NCI-H460 (cell line): ENCODE results near the gene UHRF2. TPM values are rescaled to one million over a fixed set of nuclear protein-coding genes. Genes with fewer than 3 reads are reported as not detected.
"Not testable (repeated sequence)": the region's sequence is repeated elsewhere in the genome, so short reads cannot be mapped to it uniquely, and the experiment has no call there.

Source experiments
- DNase-seq: peaks from one replicate; pipeline ENCODE4 v3.0.0-alpha.2; 2016; ENCODE audit warnings: low read depth; ENCODE audit errors: extremely low read depth
- total RNA-seq: library from RNA; depleted of rRNA; stranded (reverse); fragments of >200 nt; shearing (Covaris generic); gene quantifications from 2 replicates; pipeline ENCODE4 v1.2.3, GENCODE V29; 2014

UHRF2 gene
- total RNA-seq, 1 experiment from 2014 or later = 45.8 TPM

GRCh38 chr9:6484210-6484609, 71.2 kb downstream of the UHRF2 start:
- DNase-seq = no peak

- no peak for DNase-seq
These were observed 75.4 kb downstream of the UHRF2 start for GRCh38 chr9:6488395-6488794.

- DNase-seq = no peak
These were observed 76.1 kb downstream of the UHRF2 start for GRCh38 chr9:6489099-6489498.

- no peak for DNase-seq
These were observed 77.9 kb downstream of the UHRF2 start for GRCh38 chr9:6490863-6491262.

- DNase-seq = no peak
These were observed 82.5 kb downstream of the UHRF2 start for GRCh38 chr9:6495466-6495865.

- DNase-seq = no peak
These were observed 86.0 kb downstream of the UHRF2 start for GRCh38 chr9:6498982-6499381.

- no peak for DNase-seq
These were observed 88.7 kb downstream of the UHRF2 start for GRCh38 chr9:6501526-6502210.

GRCh38 chr9:6502399-6502798, 89.4 kb downstream of the UHRF2 start:
- no peak for DNase-seq

GRCh38 chr9:6506571-6506970, 93.6 kb downstream of the UHRF2 start:
- DNase-seq = no peak

GRCh38 chr9:6512085-6512657, 99.2 kb downstream of the UHRF2 start:
- no peak for DNase-seq

GRCh38 chr9:6522263-6522662, 109.3 kb downstream of the UHRF2 start:
- no peak for DNase-seq

GRCh38 chr9:6525326-6526045, 112.5 kb downstream of the UHRF2 start:
- DNase-seq = no peak

GRCh38 chr9:6535594-6535993, 122.6 kb downstream of the UHRF2 start:
- DNase-seq = no peak

- peak; percentile 51 for DNase-seq
These were observed 125.7 kb downstream of the UHRF2 start for GRCh38 chr9:6538666-6539071.

GRCh38 chr9:6542617-6543016, 129.6 kb downstream of the UHRF2 start:
- not testable (repeated sequence) for DNase-seq

GRCh38 chr9:6543204-6543603, 130.2 kb downstream of the UHRF2 start:
- DNase-seq = no peak

GRCh38 chr9:6545017-6545691, 132.2 kb downstream of the UHRF2 start:
- DNase-seq = no peak

- DNase-seq = no peak
These were observed 136.3 kb downstream of the UHRF2 start for GRCh38 chr9:6549106-6549800.

- DNase-seq = no peak
These were observed 138.1 kb downstream of the UHRF2 start for GRCh38 chr9:6551136-6551535.

GRCh38 chr9:6552033-6552432, 139.0 kb downstream of the UHRF2 start:
- DNase-seq = no peak
